NB4 (cell line): Measurements from ENCODE around the gene FLRT1.

ENCODE experiments used
- POLR2A ChIP-seq: IDR thresholded peaks from 2 replicates; pipeline ENCODE4 v1.6.1; 2011; ENCODE audit warnings: mild to moderate bottlenecking; ENCODE audit not compliant: insufficient read length; ENCODE audit errors: extremely low read depth
- TF ChIP-seq, protein P1 (sequence below): IDR thresholded peaks from one replicate; pipeline ENCODE4 v1.5.1; 2012; ENCODE audit warnings: low read depth, low read length

DNA sequence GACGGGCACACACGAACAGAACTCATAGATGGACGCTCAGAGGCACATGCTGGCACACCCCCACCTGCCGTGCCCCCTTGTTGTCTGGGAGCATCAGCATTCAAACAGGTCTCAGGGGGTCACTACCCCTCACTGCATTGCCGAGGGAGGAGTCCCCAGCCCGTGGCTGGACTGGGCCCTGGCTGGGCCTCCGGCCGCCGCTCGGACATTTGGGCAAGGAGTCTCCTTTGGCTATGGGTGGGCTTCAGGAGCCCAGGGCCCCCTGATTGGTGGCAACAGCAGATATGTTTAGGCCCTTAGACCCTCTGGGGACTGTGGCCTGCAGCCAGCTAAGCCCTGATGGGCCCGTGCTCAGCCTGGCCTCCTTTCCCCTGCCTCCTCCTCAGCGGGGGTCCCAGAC, 41.9 kb downstream of the FLRT1 start:
- TF ChIP-seq, protein P1, sequence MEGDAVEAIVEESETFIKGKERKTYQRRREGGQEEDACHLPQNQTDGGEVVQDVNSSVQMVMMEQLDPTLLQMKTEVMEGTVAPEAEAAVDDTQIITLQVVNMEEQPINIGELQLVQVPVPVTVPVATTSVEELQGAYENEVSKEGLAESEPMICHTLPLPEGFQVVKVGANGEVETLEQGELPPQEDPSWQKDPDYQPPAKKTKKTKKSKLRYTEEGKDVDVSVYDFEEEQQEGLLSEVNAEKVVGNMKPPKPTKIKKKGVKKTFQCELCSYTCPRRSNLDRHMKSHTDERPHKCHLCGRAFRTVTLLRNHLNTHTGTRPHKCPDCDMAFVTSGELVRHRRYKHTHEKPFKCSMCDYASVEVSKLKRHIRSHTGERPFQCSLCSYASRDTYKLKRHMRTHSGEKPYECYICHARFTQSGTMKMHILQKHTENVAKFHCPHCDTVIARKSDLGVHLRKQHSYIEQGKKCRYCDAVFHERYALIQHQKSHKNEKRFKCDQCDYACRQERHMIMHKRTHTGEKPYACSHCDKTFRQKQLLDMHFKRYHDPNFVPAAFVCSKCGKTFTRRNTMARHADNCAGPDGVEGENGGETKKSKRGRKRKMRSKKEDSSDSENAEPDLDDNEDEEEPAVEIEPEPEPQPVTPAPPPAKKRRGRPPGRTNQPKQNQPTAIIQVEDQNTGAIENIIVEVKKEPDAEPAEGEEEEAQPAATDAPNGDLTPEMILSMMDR: no peak
- no peak for TF ChIP-seq POLR2A
